T-helper 22 cell (primary cell): ENCODE data around the gene TMEM42.

Experiments
- DNase-seq: peaks from one replicate; pipeline ENCODE4 v3.0.0-alpha.2; 2020; ENCODE audit warnings: low read depth

Gene TMEM42

GRCh38 chr3:44875596-44875995 lies 13.9 kb downstream of the TMEM42 start:
- no peak for DNase-seq

- no peak for DNase-seq
Observed at GRCh38 chr3:44877333-44877732, 15.6 kb downstream of the TMEM42 start.

GRCh38 chr3:44880284-44880683 lies 18.6 kb downstream of the TMEM42 start:
- no peak for DNase-seq

- DNase-seq: no peak
Observed at GRCh38 chr3:44883213-44883955, 21.7 kb downstream of the TMEM42 start.

- no peak for DNase-seq
Observed at GRCh38 chr3:44883999-44884431, 22.3 kb downstream of the TMEM42 start.

DNA sequence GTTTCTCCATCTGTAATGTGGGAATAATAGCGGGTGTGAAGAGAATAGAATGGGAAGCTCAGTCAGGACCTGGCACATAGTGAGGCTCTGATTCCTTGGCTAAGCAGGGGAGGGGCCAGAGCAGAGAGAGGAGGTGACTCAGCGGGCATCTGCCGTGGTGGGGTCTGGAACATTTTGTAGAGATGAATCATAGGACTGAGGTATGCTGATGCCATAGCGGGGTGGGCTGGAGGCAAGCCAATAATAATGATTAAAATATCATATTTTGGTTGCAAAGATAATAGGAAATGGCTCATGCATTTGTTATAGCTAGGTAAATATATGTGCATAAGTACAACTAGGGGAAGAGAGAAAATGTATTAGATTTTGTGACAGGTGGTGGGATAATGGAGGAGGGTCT lies 23.9 kb downstream of the TMEM42 start:
- DNase-seq: no peak

- DNase-seq: no peak
Observed at GRCh38 chr3:44886561-44886960, 24.8 kb downstream of the TMEM42 start.

- DNase-seq: no peak
Observed at GRCh38 chr3:44887101-44887500, 25.4 kb downstream of the TMEM42 start.

DNA sequence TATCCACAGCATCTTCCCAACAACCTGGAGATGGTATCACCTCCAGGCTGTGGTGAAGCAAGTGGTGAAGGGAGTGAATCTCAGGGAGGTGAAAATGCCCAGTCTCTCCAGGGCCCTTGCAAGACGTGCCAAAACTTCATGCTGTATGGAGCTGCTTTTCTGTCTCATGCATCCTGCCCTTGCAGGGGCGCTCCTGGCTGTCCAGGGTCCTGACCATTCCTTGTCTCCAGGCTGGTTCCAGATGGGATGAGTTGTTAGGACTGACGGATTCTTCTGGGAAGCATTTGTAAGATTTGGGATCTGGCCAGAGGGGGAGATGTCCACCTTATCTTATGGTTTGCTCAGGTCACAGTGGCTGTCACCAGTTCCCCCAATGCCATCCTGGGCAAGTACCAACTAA lies 28.5 kb downstream of the TMEM42 start:
- no peak for DNase-seq

- DNase-seq: no peak
Observed at GRCh38 chr3:44890852-44891251, 29.1 kb downstream of the TMEM42 start.

GRCh38 chr3:44892689-44893088 lies 31.0 kb downstream of the TMEM42 start:
- no peak for DNase-seq

DNA sequence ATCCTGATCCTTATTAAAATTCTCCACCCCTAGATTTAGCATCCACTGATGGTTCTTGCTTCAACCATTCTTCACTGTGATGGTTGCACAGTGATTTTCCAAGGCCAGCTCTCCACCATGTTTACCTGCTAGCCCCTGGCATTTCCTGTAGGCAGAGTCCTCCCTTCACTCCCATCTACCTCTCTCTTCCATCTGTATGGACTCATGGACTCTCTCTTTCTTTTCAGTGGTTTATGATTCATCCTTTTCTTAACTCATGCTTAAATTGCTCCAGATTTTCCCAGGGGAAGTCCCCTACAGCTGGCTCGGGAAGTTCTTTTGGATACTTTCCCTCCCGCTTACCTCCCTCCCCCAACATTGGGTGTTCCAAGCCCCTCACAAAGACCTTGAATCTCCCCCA lies 31.4 kb downstream of the TMEM42 start:
- no peak for DNase-seq

DNA sequence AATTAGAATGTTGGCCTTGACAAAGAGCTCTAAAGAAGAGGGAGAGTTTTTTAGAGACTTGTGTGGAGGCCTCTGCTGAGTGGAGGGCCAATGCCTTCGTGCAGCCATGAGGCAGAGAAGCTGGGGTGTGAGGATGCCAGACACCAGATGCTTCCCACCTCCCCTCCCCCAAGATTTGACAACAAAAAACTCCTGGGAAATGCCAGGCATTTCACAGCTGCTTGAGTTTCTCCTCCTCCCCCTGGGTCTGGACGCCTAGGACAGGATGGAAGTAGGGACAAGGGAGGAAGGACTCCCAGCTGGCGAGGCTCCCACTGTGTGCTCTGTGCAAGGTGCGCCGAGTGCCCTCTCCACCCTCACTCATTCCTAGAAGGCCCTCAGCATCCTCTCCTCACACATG lies 32.8 kb downstream of the TMEM42 start:
- no peak for DNase-seq

GRCh38 chr3:44896440-44896839 lies 34.7 kb downstream of the TMEM42 start:
- DNase-seq: no peak

DNA sequence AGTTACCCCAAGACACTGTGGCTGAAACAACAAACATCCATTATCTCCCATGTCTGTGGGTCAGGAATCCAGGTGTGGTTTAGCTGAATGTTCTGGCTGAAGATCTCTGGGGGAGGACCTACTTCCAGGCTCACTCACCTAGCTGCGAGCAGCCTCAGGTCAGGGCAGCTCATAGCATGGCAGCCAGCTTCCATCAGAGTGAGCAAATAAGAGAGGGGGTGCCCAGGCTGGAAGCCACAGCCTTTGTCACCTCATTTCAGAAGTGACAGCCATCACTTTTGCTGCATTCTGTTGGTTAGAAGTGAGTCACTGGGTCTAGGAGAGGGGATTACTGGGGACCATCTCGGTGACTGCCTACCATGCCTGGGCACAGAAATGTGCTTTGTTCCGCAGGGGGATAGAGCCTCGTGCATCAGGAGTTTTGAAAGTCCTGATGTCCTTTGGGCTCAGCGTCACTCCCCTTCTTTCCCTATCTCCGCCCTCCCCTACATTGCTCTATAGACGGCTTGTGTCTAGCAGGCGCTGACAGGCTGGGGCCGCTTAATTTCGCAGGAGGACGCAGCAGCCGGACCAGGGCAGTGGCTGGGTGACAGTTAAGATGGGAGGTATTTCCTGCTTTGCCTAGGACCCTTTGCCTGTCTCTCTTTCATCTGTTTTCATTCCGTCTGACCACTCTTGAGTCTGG lies 38.1 kb downstream of the TMEM42 start:
- DNase-seq: no peak

GRCh38 chr3:44902628-44903027 lies 40.9 kb downstream of the TMEM42 start:
- DNase-seq: no peak

- DNase-seq: no peak
Observed at GRCh38 chr3:44903314-44903713, 41.6 kb downstream of the TMEM42 start.

GRCh38 chr3:44903751-44904150 lies 42.0 kb downstream of the TMEM42 start:
- DNase-seq: no peak

DNA sequence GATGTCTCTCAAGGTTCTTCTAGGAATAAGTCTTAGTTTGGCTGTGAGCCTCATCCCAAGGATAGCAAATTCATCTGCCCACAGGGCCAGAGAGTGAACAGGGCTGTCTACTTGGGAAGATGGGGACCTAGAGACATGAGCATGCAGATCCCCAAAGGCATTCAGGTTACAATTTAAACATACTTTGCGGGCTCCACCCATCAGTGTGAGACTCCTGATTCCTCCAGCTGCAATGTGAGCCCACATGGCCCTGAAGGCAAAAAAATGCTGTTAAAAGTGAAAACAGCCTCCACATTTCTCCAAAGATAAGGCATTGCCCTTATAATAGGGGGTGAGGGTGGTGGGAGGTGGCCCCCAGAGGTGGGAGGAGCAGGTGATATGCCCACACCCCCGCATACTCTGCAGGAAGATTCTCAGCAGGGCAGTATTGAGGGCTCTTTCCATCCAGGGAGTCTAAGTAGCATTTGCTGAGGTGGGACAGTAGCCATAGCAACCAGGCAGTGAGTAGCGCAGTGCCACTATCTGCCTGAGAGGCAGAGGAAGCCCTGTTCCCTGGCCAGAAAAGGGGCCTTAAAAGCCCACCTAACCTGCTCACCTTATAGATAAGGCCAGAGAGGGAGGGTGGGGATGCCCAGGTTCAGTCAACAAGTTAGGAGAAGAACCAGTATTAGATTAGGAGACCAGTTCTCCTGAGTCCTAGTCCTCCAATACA lies 43.9 kb downstream of the TMEM42 start:
- no peak for DNase-seq

GRCh38 chr3:44906997-44907396 lies 45.3 kb downstream of the TMEM42 start:
- no peak for DNase-seq

DNA sequence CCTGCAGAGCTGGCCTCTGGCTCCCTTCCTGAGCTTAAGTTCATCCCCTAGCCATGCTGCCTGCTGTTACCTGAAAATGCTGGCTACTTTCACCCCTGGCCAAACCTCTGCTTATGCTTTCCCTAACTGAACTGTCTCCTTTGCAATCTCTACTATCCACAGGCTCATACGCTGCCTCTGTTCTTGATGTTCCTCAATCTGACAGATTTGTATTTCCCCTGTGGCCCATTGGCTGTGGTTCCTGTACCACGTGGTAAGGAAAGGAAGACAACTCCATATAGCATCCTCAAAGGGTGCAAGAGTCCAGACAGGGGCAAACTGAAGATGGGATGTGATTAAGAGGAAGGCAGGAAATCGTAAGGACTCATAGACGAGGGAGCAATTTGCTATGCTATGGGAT lies 45.9 kb downstream of the TMEM42 start:
- DNase-seq: no peak

DNA sequence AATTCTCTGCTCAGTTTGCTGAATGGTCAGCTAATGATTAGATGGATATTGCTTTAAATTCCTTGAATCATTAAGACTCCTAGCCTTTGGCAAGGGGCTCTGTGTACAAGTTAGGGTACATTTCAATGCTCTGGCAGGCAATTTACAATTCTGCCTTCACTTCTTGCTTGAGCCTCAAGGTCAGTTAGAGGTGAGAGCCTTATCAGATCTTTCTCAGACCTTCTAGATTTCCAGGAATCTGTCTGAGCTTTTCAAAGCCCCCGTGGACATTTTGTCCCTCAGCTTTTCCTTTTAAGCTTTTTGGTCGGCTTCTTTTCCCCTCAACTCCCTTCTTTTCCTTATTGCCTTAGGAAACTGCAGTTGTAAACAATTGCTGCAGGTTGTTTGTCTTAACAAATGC lies 47.4 kb downstream of the TMEM42 start:
- no peak for DNase-seq

GRCh38 chr3:44910693-44911092 lies 49.0 kb downstream of the TMEM42 start:
- no peak for DNase-seq
